D721Med (cell line): ENCODE measurements around the gene KCTD14.

ENCODE experiments used
- DNase-seq: peaks from one replicate; pipeline ENCODE4 v3.0.0; 2011; ENCODE audit warnings: low spot score; ENCODE audit not compliant: insufficient read length
- FAIRE-seq: peaks from 2 replicates; lab custom pipeline; 2011; peaks lifted over from hg19 to GRCh38; lab: Jason Lieb, UNC
- CTCF ChIP-seq: IDR thresholded peaks from 2 replicates; pipeline ENCODE4 v1.5.1; 2012; ENCODE audit warnings: mild to moderate bottlenecking, control low read depth; ENCODE audit not compliant: insufficient read depth; ENCODE audit errors: missing control alignments

Gene KCTD14

DNA sequence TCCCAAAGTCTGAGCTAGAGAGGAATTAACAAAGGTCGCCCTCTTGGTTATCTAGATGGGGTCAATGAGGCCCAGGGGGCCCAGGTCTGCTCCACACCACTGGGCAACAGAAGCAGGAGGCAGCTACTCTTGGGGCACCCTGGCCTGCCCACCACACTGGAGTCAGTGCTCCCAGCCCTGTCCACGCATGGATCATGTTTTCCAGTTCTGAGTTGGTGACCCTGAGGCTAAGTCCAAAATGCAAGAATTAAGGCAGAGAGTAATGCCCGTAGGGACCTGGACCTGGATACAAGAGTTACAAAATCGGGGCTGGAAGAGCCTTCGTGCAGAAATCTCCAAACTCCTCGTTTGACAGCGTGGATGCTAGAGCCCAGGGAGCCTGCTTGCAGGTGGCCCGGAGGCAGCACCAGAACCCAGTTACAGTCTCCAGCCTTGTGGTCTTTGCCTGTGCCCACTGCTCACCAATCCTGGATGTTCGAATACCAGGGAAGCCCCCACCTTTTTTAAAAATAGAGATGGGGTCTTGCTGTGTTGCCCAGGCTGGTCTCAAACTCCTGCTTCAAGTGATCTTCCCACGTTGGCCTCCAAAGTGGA lies 34.5 kb upstream of the KCTD14 start:
- DNase-seq (no peak), FAIRE-seq (no peak)
- no peak for TF ChIP-seq CTCF

- TF ChIP-seq CTCF = no peak
- FAIRE-seq (no peak), DNase-seq (no peak)
These were observed 33.0 kb upstream of the KCTD14 start for GRCh38 chr11:78056093-78056492.

- FAIRE-seq = no peak
- TF ChIP-seq CTCF = no peak
- no peak for DNase-seq
These were observed 31.9 kb upstream of the KCTD14 start for GRCh38 chr11:78054971-78055370.

- FAIRE-seq (no peak), DNase-seq (no peak)
- TF ChIP-seq CTCF = no peak
These were observed 28.1 kb upstream of the KCTD14 start for GRCh38 chr11:78050964-78051831.

- no peak for FAIRE-seq
These were observed 26.3 kb upstream of the KCTD14 start for GRCh38 chr11:78049348-78049747.

GRCh38 chr11:78048561-78048960 lies 25.5 kb upstream of the KCTD14 start:
- FAIRE-seq (no peak), DNase-seq (peak; percentile 67)
- TF ChIP-seq CTCF = peak; percentile 7

More at GRCh38 chr11:78049348-78049747, 26.3 kb upstream of the KCTD14 start:
- no peak for DNase-seq
- TF ChIP-seq CTCF = no peak

GRCh38 chr11:78046486-78046854 lies 23.4 kb upstream of the KCTD14 start:
- no peak for DNase-seq
- TF ChIP-seq CTCF = no peak
- no peak for FAIRE-seq
